HFF-Myc (cell line): Measurements from ENCODE around the gene GRID1.

Experiments used
- DNase-seq: peaks from one replicate; pipeline ENCODE4 v3.0.0-alpha.2; 2011; ENCODE audit warnings: low read depth; ENCODE audit errors: extremely low read depth
- H3K4me3 ChIP-seq: replicated peaks from 2 replicates; pipeline ENCODE4 v1.5.1; 2011; ENCODE audit warnings: low read depth, mild to moderate bottlenecking, control low read depth, low read length
- CTCF ChIP-seq: IDR thresholded peaks from 2 replicates; pipeline ENCODE4 v1.5.1; 2012; ENCODE audit warnings: mild to moderate bottlenecking, low read depth, low read length, control low read depth; ENCODE audit errors: missing control alignments

GRID1 gene

GRCh38 chr10:86162036-86162435 lies 204.6 kb downstream of the GRID1 start:
- no peak for TF ChIP-seq CTCF
- no peak for DNase-seq
- no peak overlapping the region for H3K4me3 ChIP-seq

GRCh38 chr10:86160890-86161585 lies 205.6 kb downstream of the GRID1 start:
- H3K4me3 ChIP-seq = no peak overlapping the region
- no peak for DNase-seq
- no peak for TF ChIP-seq CTCF

- no peak for DNase-seq
- H3K4me3 ChIP-seq = no peak overlapping the region
- no peak for TF ChIP-seq CTCF
Measured at GRCh38 chr10:86159797-86160196, 206.8 kb downstream of the GRID1 start.

GRCh38 chr10:86155054-86155921 lies 211.3 kb downstream of the GRID1 start:
- DNase-seq = no peak
- H3K4me3 ChIP-seq = no peak overlapping the region
- no peak for TF ChIP-seq CTCF

GRCh38 chr10:86153751-86154150 lies 212.8 kb downstream of the GRID1 start:
- no peak for DNase-seq
- H3K4me3 ChIP-seq = no peak overlapping the region
- TF ChIP-seq CTCF = no peak

GRCh38 chr10:86152911-86153310 lies 213.7 kb downstream of the GRID1 start:
- no peak for DNase-seq
- H3K4me3 ChIP-seq = no peak overlapping the region
- TF ChIP-seq CTCF = no peak

- TF ChIP-seq CTCF = no peak
- no peak overlapping the region for H3K4me3 ChIP-seq
- DNase-seq = no peak
Measured at GRCh38 chr10:86152354-86152753, 214.2 kb downstream of the GRID1 start.
